AG04450 (cell line): ENCODE results near the gene KLLN. TPM values are rescaled to one million over a fixed set of nuclear protein-coding genes. Genes with fewer than 3 reads are reported as not detected.
"Not testable (repeated sequence)": the region's sequence is repeated elsewhere in the genome, so short reads cannot be mapped to it uniquely, and the experiment has no call there.

ENCODE experiments used
- CTCF ChIA-PET: fragments of 300-600, 350-600 bp; formaldehyde crosslinking; extraction: SDS; loops from one replicate; lab custom pipeline; 2022; ENCODE audit warnings: antibody characterized with exemption, inconsistent platforms; lab: Charles Lee
- POLR2A ChIA-PET: fragments of 350-600 bp; formaldehyde crosslinking; extraction: SDS; loops from one replicate; lab custom pipeline; 2021; ENCODE audit warnings: antibody characterized with exemption, inconsistent platforms; lab: Yijun Ruan, JAX
- DNase-seq: peaks from one replicate; pipeline ENCODE4 v3.0.0-alpha.2; 2011; ENCODE audit warnings: low read depth, low spot score
- H3K27ac ChIP-seq: one replicate; pipeline ENCODE4 v1.5.1; 2012; ENCODE audit warnings: low read depth, low read length, control low read depth
- H3K27me3 ChIP-seq: one replicate; pipeline ENCODE4 v1.6.0; 2012; ENCODE audit warnings: low read length; ENCODE audit not compliant: control insufficient read depth, insufficient read depth
- H3K4me3 ChIP-seq: 2 replicates; pipeline ENCODE4 v1.5.1; 2011; ENCODE audit warnings: mild to moderate bottlenecking, low read depth, low read length, control low read depth
- H3K9me3 ChIP-seq: 2 replicates; pipeline ENCODE4 v1.5.1; 2012; ENCODE audit warnings: low read length; ENCODE audit not compliant: control insufficient read depth, insufficient read depth
- CTCF ChIP-seq: IDR thresholded peaks from 2 replicates; pipeline ENCODE4 v1.5.1; 2011; ENCODE audit warnings: low read depth, low read length, control low read depth, inconsistent platforms
- polyA plus RNA-seq: library from polyadenylated mRNA; depleted of rRNA; stranded (reverse); fragments of >200 nt; gene quantifications from 2 replicates; pipeline ENCODE4 v1.2.3, GENCODE V29; 2011

The KLLN gene
- polyA plus RNA-seq, 1 experiment, result 0.58 TPM

DNA sequence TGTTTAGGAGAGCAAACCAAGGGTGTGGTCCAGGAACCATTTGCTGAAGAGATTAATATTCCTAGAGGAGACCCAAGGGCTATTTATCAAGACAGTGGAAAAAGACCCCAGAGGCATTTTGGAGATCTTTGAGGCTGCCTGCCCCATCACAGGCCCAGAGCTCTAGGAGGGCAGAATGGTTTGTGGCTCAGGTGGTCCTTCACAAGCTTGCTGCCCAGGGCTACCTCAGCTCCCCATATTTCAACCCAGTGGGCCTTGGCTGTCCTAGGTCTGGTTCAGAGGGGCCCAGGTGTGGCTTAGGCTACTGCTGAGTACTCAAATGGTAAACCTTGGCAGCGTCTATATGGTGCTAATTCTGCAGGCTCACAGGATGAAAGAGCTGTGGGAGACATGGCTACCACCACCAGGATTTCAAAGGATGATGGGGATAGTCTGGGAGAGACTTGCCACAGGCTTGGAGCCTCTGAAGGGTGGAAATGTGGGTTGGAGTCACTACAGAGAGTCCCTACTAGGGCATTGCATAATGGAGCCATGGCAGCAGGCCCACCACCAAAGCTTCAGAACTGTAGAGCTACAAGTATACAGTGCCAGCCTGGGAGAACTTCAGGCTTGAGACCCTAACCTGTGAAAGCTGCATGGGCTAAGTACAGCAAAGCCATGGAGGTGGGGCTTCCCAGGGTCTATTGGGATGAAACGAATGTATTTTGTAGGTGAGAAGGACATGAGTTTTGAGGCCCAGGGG is 24.4 kb upstream of the KLLN start:
- no peaks in the 10 kb centered on the region for H3K9me3 ChIP-seq
- CTCF ChIA-PET, result no interaction called here
- POLR2A ChIA-PET, result no interaction called here
- H3K27ac ChIP-seq, result no peak overlapping the region
- TF ChIP-seq CTCF, result no peak
- no peak overlapping the region for H3K4me3 ChIP-seq
- no peaks in the 10 kb centered on the region for H3K27me3 ChIP-seq
- no peak for DNase-seq

GRCh38 chr10:87887146-87887545 is 23.8 kb upstream of the KLLN start:
- POLR2A ChIA-PET, result no interaction called here
- Histone ChIP-seq H3K9me3 (no peaks in the 10 kb centered on the region), H3K27me3 (no peaks in the 10 kb centered on the region), H3K27ac (no peak overlapping the region), H3K4me3 (no peak overlapping the region)
- CTCF ChIA-PET, result no interaction called here
- no peak for DNase-seq
- TF ChIP-seq CTCF, result no peak

DNA sequence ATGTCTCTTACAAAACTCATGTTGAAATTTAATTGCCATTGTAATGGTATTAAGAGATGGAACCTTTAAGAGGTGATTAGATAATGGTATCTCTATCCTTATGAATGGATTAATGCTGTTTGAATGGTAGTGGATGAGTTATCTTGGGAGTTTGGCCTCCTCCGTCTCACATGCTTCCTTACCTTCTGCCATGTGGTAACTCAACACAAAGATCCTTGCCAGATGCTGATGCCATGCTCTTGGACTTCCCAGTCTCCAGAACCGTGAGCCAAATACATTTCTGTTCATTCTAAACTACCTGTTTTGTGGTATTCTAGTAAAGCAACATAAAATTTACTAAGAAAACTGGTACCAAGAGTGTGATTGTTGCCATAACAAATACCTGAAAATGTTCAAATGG is 23.3 kb upstream of the KLLN start:
- TF ChIP-seq CTCF, result no peak
- ChIA-PET POLR2A (no interaction called here), CTCF (no interaction called here)

DNA sequence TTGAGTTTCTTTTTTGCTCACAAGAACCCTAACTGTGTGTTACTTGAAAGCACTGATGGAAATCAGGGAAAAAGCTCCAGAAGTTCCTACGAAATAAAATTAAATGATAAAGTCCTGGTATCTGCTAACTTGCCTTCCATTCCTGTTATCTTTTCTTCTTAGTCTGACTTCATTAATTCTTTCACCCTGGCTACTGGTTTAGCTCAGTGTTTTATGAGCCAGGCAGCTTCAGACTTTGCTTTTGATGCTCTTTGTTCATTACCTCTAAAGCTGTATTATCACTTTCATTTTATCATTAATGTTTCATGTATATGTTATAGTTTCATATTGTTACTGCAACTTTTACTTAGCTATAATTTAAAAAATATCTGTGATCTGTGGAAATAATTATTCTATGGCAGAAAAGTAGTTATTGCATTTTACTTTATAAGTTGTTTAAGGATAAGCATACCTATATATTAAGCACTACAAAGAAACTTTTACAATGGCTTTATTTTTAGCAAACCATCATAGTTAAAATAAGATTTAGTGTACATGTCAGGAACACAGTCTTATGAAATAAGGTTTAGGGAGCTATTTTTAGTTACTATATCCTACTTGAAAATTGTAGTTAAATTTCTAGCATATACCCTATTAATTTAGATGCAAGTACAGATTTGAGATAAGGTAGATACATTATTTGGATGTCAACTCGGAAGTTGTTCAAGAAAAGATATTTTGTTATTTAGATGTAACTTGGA is 19.4 kb upstream of the KLLN start:
- CTCF ChIA-PET, result interaction anchor here (1.6 kb wide), 1 partner anchor 32 kb away, joined by 3 read pairs; no protein-coding TSS in a partner anchor
- DNase-seq, result no peak
- TF ChIP-seq CTCF, result no peak
- no peak overlapping the region for H3K4me3 ChIP-seq
- POLR2A ChIA-PET, result no interaction called here
- no peaks in the 10 kb centered on the region for H3K9me3 ChIP-seq
- H3K27me3 ChIP-seq, result no peaks in the 10 kb centered on the region
- no peak overlapping the region for H3K27ac ChIP-seq

More for the DNA sequence above, 23.3 kb upstream of the KLLN start:
- H3K27ac ChIP-seq, result no peak overlapping the region
- H3K9me3 ChIP-seq, result no peaks in the 10 kb centered on the region
- no peaks in the 10 kb centered on the region for H3K27me3 ChIP-seq
- no peak overlapping the region for H3K4me3 ChIP-seq
- no peak for DNase-seq

- H3K9me3 ChIP-seq, POLR2A ChIA-PET, H3K27ac ChIP-seq, H3K27me3 ChIP-seq, H3K4me3 ChIP-seq, DNase-seq: not testable (repeated sequence)
- CTCF ChIA-PET, result interaction anchor here (1.6 kb wide), 1 partner anchor 31 kb away, joined by 3 read pairs; no protein-coding TSS in a partner anchor
Measured at GRCh38 chr10:87881373-87882059, 18.2 kb upstream of the KLLN start.
